GM23338 (cell line): ENCODE results near the gene C11orf42. TPM values are rescaled to one million over a fixed set of nuclear protein-coding genes. Genes with fewer than 3 reads are reported as not detected.

Source experiments
- ATAC-seq: fragments of 200-7000 bp; cut with Tn5 transposase; 3 replicates; pipeline ENCODE4 v1.9.1; 2020
- DNase-seq: peaks from one replicate; pipeline ENCODE4 v3.0.0-alpha.2; 2015; ENCODE audit warnings: low spot score
- H2AFZ ChIP-seq: fragments of 200-600 bp; sonication (generic); 2 replicates; pipeline ENCODE4 v1.8.0; 2016; ENCODE audit warnings: antibody characterized with exemption, mild to moderate bottlenecking, moderate library complexity
- H3F3A ChIP-seq: fragments of 200-600 bp; sonication (generic); replicated peaks from 2 replicates; pipeline ENCODE4 v1.8.0; 2017; ENCODE audit warnings: antibody characterized with exemption, mixed run types, low read depth
- H3K27ac ChIP-seq: fragments of 200-600 bp; sonication (generic); 2 replicates; pipeline ENCODE4 v1.6.1; 2016; ENCODE audit warnings: low read depth
- H3K27me3 ChIP-seq: fragments of 200-600 bp; sonication (generic); 2 replicates; pipeline ENCODE4 v1.8.0; 2016; ENCODE audit warnings: mild to moderate bottlenecking, mixed run types, moderate library complexity; ENCODE audit not compliant: insufficient read depth
- H3K36me3 ChIP-seq: fragments of 200-600 bp; sonication (generic); 2 replicates; pipeline ENCODE4 v1.8.0; 2016; ENCODE audit warnings: mild to moderate bottlenecking; ENCODE audit not compliant: insufficient read depth
- H3K4me1 ChIP-seq: fragments of 200-600 bp; sonication (generic); 2 replicates; pipeline ENCODE4 v1.8.0; 2016; ENCODE audit warnings: mild to moderate bottlenecking, moderate library complexity; ENCODE audit not compliant: insufficient read depth
- H3K4me2 ChIP-seq: fragments of 200-600 bp; sonication (generic); 2 replicates; pipeline ENCODE4 v1.7.1; 2017; ENCODE audit warnings: mixed run types
- H3K4me3 ChIP-seq: fragments of 200-600 bp; sonication (generic); 2 replicates; pipeline ENCODE4 v1.6.1; 2016; ENCODE audit warnings: mixed run types
- H3K79me2 ChIP-seq: fragments of 200-600 bp; sonication (generic); replicated peaks from 2 replicates; pipeline ENCODE4 v1.8.0; 2017; ENCODE audit warnings: mild to moderate bottlenecking; ENCODE audit not compliant: insufficient read depth
- H3K9me2 ChIP-seq: fragments of 200-600 bp; sonication (generic); 2 replicates; pipeline ENCODE4 v1.8.0; 2017; ENCODE audit not compliant: insufficient read depth
- H4K20me1 ChIP-seq: fragments of 200-600 bp; sonication (generic); replicated peaks from 2 replicates; pipeline ENCODE4 v1.8.0; 2017; ENCODE audit warnings: mild to moderate bottlenecking; ENCODE audit not compliant: insufficient read depth
- H3K27ac Mint-ChIP-seq: 2 replicates; pipeline ENCODE4 v1.8.0; 2020; ENCODE audit warnings: inconsistent platforms, mild to moderate bottlenecking, moderate library complexity, mixed read lengths
- H3K27me3 Mint-ChIP-seq: 3 replicates; pipeline ENCODE4 v1.8.0; 2022; ENCODE audit warnings: low read depth, mild to moderate bottlenecking, moderate library complexity, mixed read lengths, inconsistent platforms; ENCODE audit not compliant: insufficient read depth, poor library complexity
- H3K36me3 Mint-ChIP-seq: 3 replicates; pipeline ENCODE4 v1.8.0; 2021; ENCODE audit warnings: low read depth, mild to moderate bottlenecking, inconsistent platforms, moderate library complexity, mixed read lengths
- H3K4me1 Mint-ChIP-seq: 3 replicates; pipeline ENCODE4 v1.8.0; 2020; ENCODE audit warnings: mild to moderate bottlenecking, inconsistent platforms, mixed read lengths
- H3K4me3 Mint-ChIP-seq: 3 replicates; pipeline ENCODE4 v1.8.0; 2021; ENCODE audit warnings: moderate library complexity, mild to moderate bottlenecking, inconsistent platforms, mixed read lengths
- H3K9me3 Mint-ChIP-seq: 3 replicates; pipeline ENCODE4 v1.8.0; 2020; ENCODE audit warnings: moderate library complexity, mild to moderate bottlenecking, inconsistent platforms, mixed read lengths
- CREB1 ChIP-seq: fragments of 250-450 bp; sonication (Bioruptor Pico); IDR thresholded peaks from 2 replicates; pipeline ENCODE4 v1.5.0; 2020; ENCODE audit warnings: low read depth, mild to moderate bottlenecking, moderate library complexity
- ETS1 ChIP-seq: IDR thresholded peaks from 2 replicates; pipeline ENCODE4 v1.6.1; 2016; ENCODE audit warnings: antibody characterized with exemption
- EZH2 ChIP-seq: fragments of 200-600 bp; sonication (generic); IDR thresholded peaks from one replicate; pipeline ENCODE4 v1.8.0; 2017; ENCODE audit warnings: antibody characterized with exemption, mild to moderate bottlenecking, low read depth; ENCODE audit not compliant: unreplicated experiment
- EZH2phosphoT487 ChIP-seq: fragments of 200-600 bp; sonication (generic); IDR thresholded peaks from one replicate; pipeline ENCODE4 v1.8.1; 2018; ENCODE audit warnings: antibody characterized with exemption; ENCODE audit not compliant: unreplicated experiment
- JUNB ChIP-seq: IDR thresholded peaks from one replicate; pipeline ENCODE4 v1.6.1; 2016; ENCODE audit warnings: antibody characterized with exemption; ENCODE audit not compliant: unreplicated experiment
- NANOG ChIP-seq: IDR thresholded peaks from 2 replicates; pipeline ENCODE4 v1.6.1; 2016; ENCODE audit warnings: antibody characterized with exemption, borderline replicate concordance
- POLR2AphosphoS5 ChIP-seq: IDR thresholded peaks from 2 replicates; pipeline ENCODE4 v1.6.1; 2016; ENCODE audit warnings: antibody characterized with exemption, low read depth
- REST ChIP-seq: IDR thresholded peaks from one replicate; pipeline ENCODE4 v1.6.1; 2018; ENCODE audit warnings: antibody characterized with exemption; ENCODE audit not compliant: unreplicated experiment
- STAT1 ChIP-seq: IDR thresholded peaks from one replicate; pipeline ENCODE4 v1.6.1; 2016; ENCODE audit warnings: antibody characterized with exemption; ENCODE audit not compliant: unreplicated experiment
- ZNF114 ChIP-seq: fragments of 250-450 bp; sonication (Bioruptor Pico); IDR thresholded peaks from 2 replicates; pipeline ENCODE4 v1.5.0; 2020; ENCODE audit warnings: mild to moderate bottlenecking, moderate library complexity
- ZNF331 ChIP-seq: fragments of 250-450 bp; sonication (Bioruptor Pico); IDR thresholded peaks from 2 replicates; pipeline ENCODE4 v1.5.0; 2020; ENCODE audit warnings: low read depth, mild to moderate bottlenecking, moderate library complexity
- polyA plus RNA-seq: library from polyadenylated mRNA; unstranded; fragments of >200 nt; fragmentation: Nextera tagmentation; extraction: Ambion mirVana; gene quantifications from 2 replicates; pipeline ENCODE4 v1.2.1, GENCODE V29; 2016
- total RNA-seq: library from RNA; depleted of rRNA; stranded (reverse); fragments of >200 nt; shearing (Covaris generic); gene quantifications from 2 replicates; pipeline ENCODE4 v1.2.3, GENCODE V29; 2014
- TF ChIP-seq, protein P1 (sequence below), 2 experiments: fragments of 200-600 bp in 1 of 2; sonication (generic) in 1 of 2; conservative IDR thresholded peaks; 2 replicates each; pipeline versions ENCODE4 v1.5.1 to v1.6.1; 2016 to 2017; ENCODE audit warnings: antibody characterized with exemption in 2 of 2, low read depth in 2 of 2, mild to moderate bottlenecking in 2 of 2, moderate library complexity in 1 of 2

C11orf42 gene
- total and polyA plus RNA-seq, 2 experiments from 2014 or later, result not detected

- TF ChIP-seq REST (no peak), EZH2phosphoT487 (no peak)
These were observed 28.6 kb downstream of the C11orf42 start (continued) for GRCh38 chr11:6233984-6234386.

- Mint-ChIP-seq H3K27ac (peak within 1 kb of the TSS; percentile 97), H3K36me3 (no peaks in the 10 kb centered on the region), H3K27me3 (peaks cover 6% of the 10 kb centered on the region), H3K9me3 (no peaks in the 10 kb centered on the region), H3K4me3 (peak within 1 kb of the TSS; percentile 99), H3K4me1 (peaks cover 12% of the 10 kb centered on the region)
- H3K4me2 ChIP-seq, result peak within 1 kb of the TSS; percentile 98
- TF ChIP-seq EZH2, result no peak
- no peak for TF ChIP-seq REST
- peak; percentile 82 for TF ChIP-seq POLR2AphosphoS5
- no peak for TF ChIP-seq ZNF114 (CRISPR knock-in tag)
- TF ChIP-seq JUNB, result no peak
- TF ChIP-seq EZH2phosphoT487, result no peak
- peak; percentile 69; the same call in 1 of the 2 replicates for TF ChIP-seq CREB1 (CRISPR knock-in tag)
- TF ChIP-seq ETS1, result 0 out of 2 replicates have a peak, but pooled peaks have one; percentile 22
- no peak for TF ChIP-seq NANOG
- no peak for TF ChIP-seq STAT1
- no peak for TF ChIP-seq ZNF331 (CRISPR knock-in tag)
- TF ChIP-seq, protein P1, sequence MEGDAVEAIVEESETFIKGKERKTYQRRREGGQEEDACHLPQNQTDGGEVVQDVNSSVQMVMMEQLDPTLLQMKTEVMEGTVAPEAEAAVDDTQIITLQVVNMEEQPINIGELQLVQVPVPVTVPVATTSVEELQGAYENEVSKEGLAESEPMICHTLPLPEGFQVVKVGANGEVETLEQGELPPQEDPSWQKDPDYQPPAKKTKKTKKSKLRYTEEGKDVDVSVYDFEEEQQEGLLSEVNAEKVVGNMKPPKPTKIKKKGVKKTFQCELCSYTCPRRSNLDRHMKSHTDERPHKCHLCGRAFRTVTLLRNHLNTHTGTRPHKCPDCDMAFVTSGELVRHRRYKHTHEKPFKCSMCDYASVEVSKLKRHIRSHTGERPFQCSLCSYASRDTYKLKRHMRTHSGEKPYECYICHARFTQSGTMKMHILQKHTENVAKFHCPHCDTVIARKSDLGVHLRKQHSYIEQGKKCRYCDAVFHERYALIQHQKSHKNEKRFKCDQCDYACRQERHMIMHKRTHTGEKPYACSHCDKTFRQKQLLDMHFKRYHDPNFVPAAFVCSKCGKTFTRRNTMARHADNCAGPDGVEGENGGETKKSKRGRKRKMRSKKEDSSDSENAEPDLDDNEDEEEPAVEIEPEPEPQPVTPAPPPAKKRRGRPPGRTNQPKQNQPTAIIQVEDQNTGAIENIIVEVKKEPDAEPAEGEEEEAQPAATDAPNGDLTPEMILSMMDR (conservative IDR thresholded peaks at IDR 0.05; ENCODE audit: low read depth in 2 of 2), result no peak
- peak within 1 kb of the TSS; percentile 92 for H2AFZ ChIP-seq
- H3K27ac ChIP-seq, result peak within 1 kb of the TSS; percentile 55; the same call in 1 of the 2 replicates
- no peaks in the 10 kb centered on the region for H3F3A ChIP-seq
- peaks cover 37% of the 10 kb centered on the region for H3K79me2 ChIP-seq
- DNase-seq (peak; percentile 100), ATAC-seq (peak; percentile 93)
- no peaks in the 10 kb centered on the region for H3K9me2 ChIP-seq
- H3K27me3 ChIP-seq, result no peaks in the 10 kb centered on the region
- peaks cover 3% of the 10 kb centered on the region for H3K4me1 ChIP-seq
- H3K36me3 ChIP-seq, result no peaks in the 10 kb centered on the region
- H3K4me3 ChIP-seq, result peak within 1 kb of the TSS; percentile 94
- peaks cover 20% of the 10 kb centered on the region for H4K20me1 ChIP-seq
These were observed 29.2 kb downstream of the C11orf42 start, which contains the start of gene FHIP1B for GRCh38 chr11:6234387-6235107. Gene FHIP1B, minus strand, starts transcription at chr11:6234636. Its CDS starts 10,120 bp downstream, at chr11:6224516.
